H1 (cell line): ENCODE data around the gene RAPGEF1. TPM values are rescaled to one million over a fixed set of nuclear protein-coding genes. Genes with fewer than 3 reads are reported as not detected.

Source experiments
- RAD21 ChIP-seq, 2 experiments: IDR thresholded peaks in 1 of 2; conservative IDR thresholded peaks in 1 of 2; 2 replicates each; pipeline ENCODE4 v1.6.1; 2011; ENCODE audit warnings: low read depth in 2 of 2, low read length in 2 of 2, improper control_type of control experiment in 1 of 2, inconsistent platforms in 1 of 2, mild to moderate bottlenecking in 1 of 2, moderate library complexity in 1 of 2
- RBBP5 ChIP-seq: IDR thresholded peaks from 2 replicates; pipeline ENCODE4 v1.7.1; 2012; ENCODE audit warnings: low read depth, mild to moderate bottlenecking, inconsistent platforms, low read length, moderate library complexity, borderline replicate concordance
- RFX5 ChIP-seq: IDR thresholded peaks from 2 replicates; pipeline ENCODE4 v1.6.1; 2011; ENCODE audit warnings: low read depth, low read length, improper control_type of control experiment, borderline replicate concordance
- TEAD4 ChIP-seq: IDR thresholded peaks from 2 replicates; pipeline ENCODE4 v1.6.1; 2012; ENCODE audit warnings: low read depth, low read length, inconsistent platforms, mixed read lengths
- polyA plus RNA-seq, 7 experiments: library from polyadenylated mRNA; depleted of rRNA in 3 of 7; stranded (reverse) in 5 of 7; unstranded in 2 of 7; fragments of >200 nt in 5 of 7; fragments of 200-250 nt in 2 of 7; gene quantifications; 1 replicate in 5 of 7; 2 replicates in 1 of 7; 4 replicates in 1 of 7; pipeline versions ENCODE4 v1.2.1 to v1.2.3, GENCODE V29; 2011 to 2013; ENCODE audit warnings: missing spikeins in 2 of 7, mixed read lengths in 2 of 7
- total RNA-seq: library from RNA; stranded (reverse); fragmentation: NEBNext Ultra II Directional; extraction: Animal tissue kit (Norgen Biotek cat#: 25700); gene quantifications from 2 replicates; pipeline ENCODE4 v1.2.1, GENCODE V29; 2021
- TF ChIP-seq, protein P1 (sequence below): IDR thresholded peaks from 2 replicates; pipeline ENCODE4 v1.6.1; 2012; ENCODE audit warnings: inconsistent platforms

RAPGEF1 gene
- total and polyA plus RNA-seq, 2 of the 8 experiments (the other 6 are each of a cell fraction or from before 2014, with no cell fraction given), result 29.7 to 78.9 TPM

DNA sequence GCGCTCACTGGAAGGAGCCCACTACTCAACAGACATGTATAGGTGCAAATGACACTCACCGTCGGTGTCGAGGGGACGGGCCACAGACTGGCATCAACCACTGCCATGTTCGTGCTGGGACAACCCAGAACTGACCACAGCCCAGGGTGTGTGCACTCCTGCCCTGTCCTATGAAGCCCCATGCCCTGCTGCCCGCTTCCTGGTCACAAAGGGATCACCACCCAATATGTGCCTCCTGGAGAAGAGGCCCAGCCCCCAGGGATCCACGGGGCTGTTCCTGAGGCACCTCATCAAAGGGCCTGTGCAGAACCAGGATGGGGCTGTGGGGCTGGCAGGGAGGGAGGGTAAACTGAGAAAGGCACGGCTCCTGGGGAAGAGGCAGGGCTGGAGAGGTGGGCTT lies 151.5 kb downstream of the RAPGEF1 start (continued):
- TF ChIP-seq RFX5 (no peak), RAD21 (IDR thresholded peaks at IDR 0.05 in 1 of 2, conservative IDR thresholded peaks at IDR 0.05 in 1 of 2; ENCODE audit: low read depth in 2 of 2, low read length in 2 of 2) (no peak), TEAD4 (no peak), RBBP5 (no peak)
- TF ChIP-seq, protein P1, sequence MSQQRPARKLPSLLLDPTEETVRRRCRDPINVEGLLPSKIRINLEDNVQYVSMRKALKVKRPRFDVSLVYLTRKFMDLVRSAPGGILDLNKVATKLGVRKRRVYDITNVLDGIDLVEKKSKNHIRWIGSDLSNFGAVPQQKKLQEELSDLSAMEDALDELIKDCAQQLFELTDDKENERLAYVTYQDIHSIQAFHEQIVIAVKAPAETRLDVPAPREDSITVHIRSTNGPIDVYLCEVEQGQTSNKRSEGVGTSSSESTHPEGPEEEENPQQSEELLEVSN, result no peak
